GM23248 (cell line): ENCODE data around the gene TSSK2.

ENCODE experiments used
- EZH2 ChIP-seq: fragments of 200-600 bp; sonication (generic); IDR thresholded peaks from 2 replicates; pipeline ENCODE4 v1.6.1; 2018; ENCODE audit warnings: antibody characterized with exemption, mild to moderate bottlenecking; ENCODE audit not compliant: insufficient read depth, poor library complexity, severe bottlenecking
- EZH2phosphoT487 ChIP-seq: fragments of 200-600 bp; sonication (generic); IDR thresholded peaks from 2 replicates; pipeline ENCODE4 v1.6.1; 2018; ENCODE audit warnings: antibody characterized with exemption, moderate library complexity, mild to moderate bottlenecking, low read depth; ENCODE audit not compliant: insufficient read depth

- TF ChIP-seq EZH2phosphoT487 (no peak), EZH2 (no peak)
Observed at GRCh38 chr22:19114984-19115552, 16.0 kb upstream of the TSSK2 start.
